ENCODE data around the gene CBFA2T2. TPM values are rescaled to one million over a fixed set of nuclear protein-coding genes. Genes with fewer than 3 reads are reported as not detected.

CBFA2T2 gene
- total and polyA plus RNA-seq, 2 donors (not counting 3 experiments of a cell fraction or from before 2014, with no cell fraction given) = 10.7 to 12.1 TPM

- no peak for DNase-seq (ENCODE audit: low read depth, low spot score)
- Histone ChIP-seq H3K9ac (replicated peaks; ENCODE audit: extremely low read depth, insufficient read depth, low read length) (no peak overlapping the region), H3K27me3 (ENCODE audit: control insufficient read depth in 2 of 2, insufficient read depth in 2 of 2, low read length in 2 of 2) (no peaks in the 10 kb centered on the region), H2AFZ (ENCODE audit: low read depth, low read length) (no peak overlapping the region), H3K4me1 (ENCODE audit: control insufficient read depth, extremely low read depth, insufficient read depth, low read length) (no peaks in the 10 kb centered on the region), H4K20me1 (replicated peaks; ENCODE audit: control insufficient read depth, extremely low read depth, insufficient read depth, low read length) (no peaks in the 10 kb centered on the region), H3K36me3 (ENCODE audit: control insufficient read depth in 2 of 2, extremely low read depth in 1 of 2, insufficient read depth in 2 of 2, low read length in 2 of 2) (peaks cover 3 to 5% of the 10 kb centered on the region in 2 experiments), H3K9me1 (replicated peaks; ENCODE audit: control insufficient read depth, extremely low read depth, insufficient read depth, low read length) (no peaks in the 10 kb centered on the region), H3K79me2 (ENCODE audit: control insufficient read depth, insufficient read depth, low read length) (no peaks in the 10 kb centered on the region), H3K27ac (ENCODE audit: insufficient read depth, low read depth, low read length) (no peak overlapping the region), H3K9me3 (replicated peaks; ENCODE audit: control insufficient read depth, insufficient read depth, low read length) (no peaks in the 10 kb centered on the region), H3K4me2 (ENCODE audit: insufficient read depth, low read length) (no peak overlapping the region), H3K4me3 (replicated peaks in 1 of 3; ENCODE audit: insufficient read depth in 1 of 3, low read depth in 1 of 3, low read length in 3 of 3) (no peak overlapping the region)
- FAIRE-seq = no peak
- intact Hi-C loops (cut with micrococcal nuclease) = loop anchor here (5.0 kb wide), 1 partner anchor 133 kb away; no protein-coding TSS in a partner anchor
- dilution Hi-C loops (cut with MboI; ENCODE audit: extremely low pct_ligation_motif_present, low sequenced_read_pairs) = no loop called here
- no TSS peak for BruUV-seq (replicated peaks)
- no peak for TF ChIP-seq FOS (IDR thresholded peaks at IDR 0.05; ENCODE audit: borderline replicate concordance, insufficient read depth, low read length)
- TF ChIP-seq CTCF (IDR thresholded peaks at IDR 0.05; ENCODE audit: extremely low read depth in 1 of 2, insufficient read depth in 1 of 2, low read depth in 1 of 2, low read length in 2 of 2) = no peak
- no peak for TF ChIP-seq POLR2A (IDR thresholded peaks at IDR 0.05; ENCODE audit: low read depth, low read length)
- TF ChIP-seq GATA2 (IDR thresholded peaks at IDR 0.05; ENCODE audit: insufficient read depth, insufficient read length, low read depth, low read length) = no peak
- no peak for TF ChIP-seq MAX (IDR thresholded peaks at IDR 0.05; ENCODE audit: insufficient read depth, insufficient read length)
- TF ChIP-seq EZH2 (IDR thresholded peaks at IDR 0.05; ENCODE audit: borderline replicate concordance, low read depth, low read length, severe bottlenecking) = no peak
- TF ChIP-seq POLR2AphosphoS5 (IDR thresholded peaks at IDR 0.05; ENCODE audit: insufficient read depth, low read depth, low read length) = no peak
- no peak for TF ChIP-seq JUN (IDR thresholded peaks at IDR 0.05; ENCODE audit: borderline replicate concordance, insufficient read depth, insufficient read length, low read depth)
- ChIA-PET CTCF (interaction anchor here (0.7 to 5.2 kb wide), 3 partner anchors 18 to 487 kb away, joined by 3 to 58 read pairs (median 3); no protein-coding TSS in a partner anchor), POLR2A (no interaction called here)
These were observed 160.3 kb downstream of the CBFA2T2 start for GRCh38 chr20:33650111-33650752.
